GM13976 (cell line): Measurements from ENCODE around the gene CAPRIN2.

Experiments
- DNase-seq: peaks from one replicate; pipeline ENCODE4 v3.0.0; 2012; ENCODE audit warnings: low spot score
- in situ Hi-C: fragments of 300-500 bp; cut with MboI; formaldehyde crosslinking; loops from one replicate; pipeline ENCODE4 v1.12.0; 2022; ENCODE audit warnings: low sequenced_read_pairs, mixed read lengths, inconsistent platforms; ENCODE audit not compliant: unreplicated experiment
- TF ChIP-seq, protein P1 (sequence below): IDR thresholded peaks from 2 replicates; pipeline ENCODE4 v1.5.1; 2012; ENCODE audit warnings: borderline replicate concordance, mild to moderate bottlenecking; ENCODE audit not compliant: insufficient read depth; ENCODE audit errors: extremely low read depth, missing control alignments, control extremely low read depth

The CAPRIN2 gene

DNA sequence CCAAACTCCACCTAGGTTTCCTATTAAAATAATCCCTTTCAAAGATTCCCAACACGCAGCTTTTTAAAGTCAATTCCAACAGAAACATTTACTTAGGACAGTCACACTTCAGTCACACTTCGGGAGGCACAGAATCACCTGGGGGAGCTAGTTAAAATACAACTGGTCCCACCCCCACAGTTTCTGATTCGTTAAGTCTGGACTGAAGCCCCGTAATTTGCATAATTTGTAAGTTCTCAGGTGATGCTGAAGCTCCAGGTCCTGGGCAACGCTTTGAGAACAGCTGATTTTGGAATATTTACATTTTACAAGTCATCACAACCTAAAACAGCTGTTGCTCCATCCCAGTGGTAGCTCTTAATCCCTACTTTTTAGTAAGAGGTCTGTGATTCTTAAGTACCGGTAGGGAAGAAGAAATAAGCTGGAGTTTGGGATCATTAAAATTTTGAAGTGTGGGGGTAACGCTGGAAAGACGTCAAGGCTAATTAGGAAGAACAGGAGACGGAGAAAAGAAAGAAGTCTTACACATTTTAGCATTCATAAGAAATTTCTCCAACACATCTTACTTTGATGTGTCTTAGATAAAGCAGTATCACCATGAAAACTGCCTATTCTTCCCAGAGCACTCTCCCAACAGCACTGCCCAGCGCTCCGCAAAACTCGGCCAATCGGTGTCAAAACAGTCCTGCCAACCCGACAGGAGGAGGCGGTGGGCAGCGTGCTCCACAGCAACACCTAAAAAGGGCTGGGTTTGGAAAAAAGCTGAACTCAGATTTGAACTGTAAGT lies 60.1 kb downstream of the CAPRIN2 start:
- peak; percentile 22 for DNase-seq
- in situ Hi-C loops, result no loop called here
- TF ChIP-seq, protein P1, sequence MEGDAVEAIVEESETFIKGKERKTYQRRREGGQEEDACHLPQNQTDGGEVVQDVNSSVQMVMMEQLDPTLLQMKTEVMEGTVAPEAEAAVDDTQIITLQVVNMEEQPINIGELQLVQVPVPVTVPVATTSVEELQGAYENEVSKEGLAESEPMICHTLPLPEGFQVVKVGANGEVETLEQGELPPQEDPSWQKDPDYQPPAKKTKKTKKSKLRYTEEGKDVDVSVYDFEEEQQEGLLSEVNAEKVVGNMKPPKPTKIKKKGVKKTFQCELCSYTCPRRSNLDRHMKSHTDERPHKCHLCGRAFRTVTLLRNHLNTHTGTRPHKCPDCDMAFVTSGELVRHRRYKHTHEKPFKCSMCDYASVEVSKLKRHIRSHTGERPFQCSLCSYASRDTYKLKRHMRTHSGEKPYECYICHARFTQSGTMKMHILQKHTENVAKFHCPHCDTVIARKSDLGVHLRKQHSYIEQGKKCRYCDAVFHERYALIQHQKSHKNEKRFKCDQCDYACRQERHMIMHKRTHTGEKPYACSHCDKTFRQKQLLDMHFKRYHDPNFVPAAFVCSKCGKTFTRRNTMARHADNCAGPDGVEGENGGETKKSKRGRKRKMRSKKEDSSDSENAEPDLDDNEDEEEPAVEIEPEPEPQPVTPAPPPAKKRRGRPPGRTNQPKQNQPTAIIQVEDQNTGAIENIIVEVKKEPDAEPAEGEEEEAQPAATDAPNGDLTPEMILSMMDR, result no peak

DNA sequence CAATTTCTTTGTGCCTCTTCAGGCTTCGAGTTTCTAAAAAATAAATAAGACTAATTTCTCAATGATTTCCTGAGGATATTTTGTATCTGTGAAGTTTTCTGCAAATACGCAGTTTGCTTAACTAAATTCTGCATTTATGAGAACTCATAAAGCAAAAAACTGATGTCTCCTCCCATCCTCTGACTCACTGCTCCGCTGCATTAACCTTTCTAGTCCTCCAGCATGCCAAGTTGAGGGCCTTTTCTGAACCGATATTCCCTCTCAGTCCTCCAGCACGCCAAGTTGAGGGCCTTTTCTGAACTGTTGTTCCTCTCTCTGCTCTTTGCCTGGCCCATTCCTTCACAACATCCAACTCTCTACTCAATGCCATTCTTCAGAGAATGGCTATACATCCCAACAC lies 62.3 kb downstream of the CAPRIN2 start:
- in situ Hi-C loops, result no loop called here
- no peak for DNase-seq
- TF ChIP-seq, protein P1, result no peak

DNA sequence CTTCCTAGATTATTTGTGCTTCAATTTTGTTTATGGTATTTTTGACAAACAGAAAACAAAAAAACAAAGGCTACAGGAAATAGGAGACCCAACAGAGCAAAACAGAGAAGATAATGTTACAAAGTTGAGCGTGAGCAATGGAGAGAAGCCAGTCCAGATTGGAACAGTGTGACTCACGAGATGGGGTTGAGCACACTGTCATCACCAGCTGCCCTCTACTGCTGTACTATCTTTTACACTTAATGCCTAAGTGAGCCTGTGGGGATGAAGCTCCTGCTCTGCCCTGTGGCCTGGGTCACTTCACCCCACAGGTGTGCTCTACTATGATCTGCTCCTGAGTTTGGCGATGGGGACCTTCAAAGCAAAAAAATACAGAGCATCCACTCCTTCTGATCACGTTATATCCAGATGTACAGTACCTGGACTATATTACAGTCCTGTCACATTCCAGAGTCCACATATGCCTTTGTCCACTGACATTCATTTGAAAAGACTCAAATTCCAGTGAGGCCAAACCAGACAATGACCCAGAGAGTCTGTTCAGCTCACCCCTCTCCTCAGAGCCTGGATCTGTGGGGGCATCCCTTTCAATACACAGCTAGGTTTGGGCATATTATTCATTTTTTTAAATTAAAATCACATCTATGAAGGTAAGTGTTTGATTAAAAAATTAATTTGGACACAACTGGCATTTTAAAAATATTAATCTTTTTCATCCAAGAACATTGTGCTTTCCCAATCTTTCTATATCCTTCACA lies 63.5 kb downstream of the CAPRIN2 start:
- in situ Hi-C loops, result no loop called here
- DNase-seq, result no peak
- TF ChIP-seq, protein P1, result no peak

DNA sequence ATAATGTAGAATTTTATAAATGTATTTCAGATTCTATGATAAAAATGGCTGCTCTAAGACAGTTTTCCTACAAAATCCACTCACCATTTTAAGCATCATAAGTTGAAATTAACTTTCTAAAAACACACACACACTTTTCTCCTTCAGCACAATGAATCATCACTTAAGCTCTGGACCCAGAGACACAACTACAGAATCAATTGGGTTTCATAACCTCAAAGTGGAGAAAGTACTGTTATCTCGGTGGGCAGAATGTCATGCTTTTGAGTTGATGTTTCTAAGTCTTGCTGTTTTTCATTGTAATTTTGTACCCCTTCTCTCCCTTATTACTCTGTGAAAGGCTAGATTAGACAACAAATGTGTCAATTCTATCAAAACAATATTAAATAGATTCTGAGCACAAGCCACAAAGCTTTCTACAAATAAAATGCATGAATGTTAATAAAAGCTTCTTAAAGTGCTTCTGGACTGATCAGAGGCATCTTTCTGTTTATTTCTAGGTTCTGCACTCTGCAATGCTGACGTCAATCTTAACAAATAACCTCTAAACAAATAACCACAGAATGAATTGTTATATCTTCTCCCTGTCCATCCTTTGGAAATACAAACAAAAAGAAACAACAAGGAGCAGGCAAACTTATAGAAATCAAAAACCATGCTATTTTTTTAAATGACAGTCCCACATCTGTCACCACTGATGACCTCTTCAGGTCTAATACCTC lies 67.3 kb downstream of the CAPRIN2 start:
- DNase-seq, result no peak
- TF ChIP-seq, protein P1, result no peak
- in situ Hi-C loops, result no loop called here

DNA sequence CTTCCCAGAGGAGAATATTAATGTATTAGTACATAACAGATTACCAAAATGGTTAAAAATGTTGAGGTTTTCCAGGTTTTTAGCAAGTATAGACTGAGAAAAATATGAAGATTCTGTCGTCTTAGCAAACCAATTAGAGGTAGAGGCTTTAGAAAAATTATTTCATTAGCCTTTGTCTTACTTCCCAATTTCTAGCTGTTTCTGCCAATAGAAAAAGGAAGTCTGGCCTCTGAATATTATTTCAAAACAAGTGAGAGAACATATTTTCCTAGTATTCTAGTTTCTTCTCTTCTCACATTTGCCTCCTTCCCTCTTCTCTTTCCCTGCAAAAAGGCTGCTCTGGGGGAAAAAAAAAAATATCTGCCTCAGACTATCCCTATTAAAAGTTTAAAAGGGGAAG lies 75.5 kb downstream of the CAPRIN2 start:
- TF ChIP-seq, protein P1, result no peak
- DNase-seq, result no peak
- in situ Hi-C loops, result no loop called here

DNA sequence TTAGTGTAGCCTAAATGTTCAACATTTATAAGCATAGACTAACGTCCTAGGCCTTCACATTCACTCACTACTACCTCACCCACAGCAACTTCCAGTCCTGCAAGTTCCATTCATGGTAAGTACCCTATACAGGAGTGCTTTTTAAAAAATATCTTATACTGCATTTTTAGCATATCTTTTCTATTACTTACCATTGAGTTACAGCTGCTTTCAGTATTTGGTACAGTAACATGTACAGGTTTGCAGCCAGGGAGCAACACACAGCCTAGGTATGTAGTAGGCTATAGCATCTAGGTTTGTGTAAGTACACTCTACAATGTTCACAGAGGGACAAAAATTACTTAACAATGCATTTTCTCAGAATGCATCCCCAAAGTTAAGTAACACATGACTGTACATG lies 76.5 kb downstream of the CAPRIN2 start:
- in situ Hi-C loops, result no loop called here
- TF ChIP-seq, protein P1, result no peak
- DNase-seq, result no peak
